GM19035 (cell line): ENCODE results near the gene SERPINA3.
"Not testable (repeated sequence)": the region's sequence is repeated elsewhere in the genome, so short reads cannot be mapped to it uniquely, and the experiment has no call there.

Experiments
- ATAC-seq: cut with Tn5 transposase; IDR thresholded peaks from one replicate; pipeline ENCODE4 v1.9.1; 2021; ENCODE audit not compliant: unreplicated experiment

The SERPINA3 gene

DNA sequence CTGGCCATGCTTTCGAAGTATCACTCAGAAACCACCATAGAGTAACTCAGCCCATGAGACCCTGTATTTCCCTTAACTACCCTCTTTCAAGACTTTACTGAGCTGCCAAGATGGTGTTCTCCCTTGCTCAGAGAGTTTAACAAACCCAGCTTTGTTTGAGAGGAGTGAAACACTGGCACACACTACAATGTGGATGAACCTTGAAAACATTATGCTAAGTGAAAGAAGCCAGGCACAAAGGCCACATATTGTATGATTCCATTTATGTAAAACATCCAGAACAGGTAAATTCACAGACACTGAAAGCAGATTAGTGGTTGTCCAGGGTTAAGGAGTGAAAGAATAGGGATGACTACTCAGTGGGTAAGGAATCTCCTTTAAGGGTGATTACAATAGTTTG lies 18.9 kb downstream of the SERPINA3 start:
- ATAC-seq: no peak

DNA sequence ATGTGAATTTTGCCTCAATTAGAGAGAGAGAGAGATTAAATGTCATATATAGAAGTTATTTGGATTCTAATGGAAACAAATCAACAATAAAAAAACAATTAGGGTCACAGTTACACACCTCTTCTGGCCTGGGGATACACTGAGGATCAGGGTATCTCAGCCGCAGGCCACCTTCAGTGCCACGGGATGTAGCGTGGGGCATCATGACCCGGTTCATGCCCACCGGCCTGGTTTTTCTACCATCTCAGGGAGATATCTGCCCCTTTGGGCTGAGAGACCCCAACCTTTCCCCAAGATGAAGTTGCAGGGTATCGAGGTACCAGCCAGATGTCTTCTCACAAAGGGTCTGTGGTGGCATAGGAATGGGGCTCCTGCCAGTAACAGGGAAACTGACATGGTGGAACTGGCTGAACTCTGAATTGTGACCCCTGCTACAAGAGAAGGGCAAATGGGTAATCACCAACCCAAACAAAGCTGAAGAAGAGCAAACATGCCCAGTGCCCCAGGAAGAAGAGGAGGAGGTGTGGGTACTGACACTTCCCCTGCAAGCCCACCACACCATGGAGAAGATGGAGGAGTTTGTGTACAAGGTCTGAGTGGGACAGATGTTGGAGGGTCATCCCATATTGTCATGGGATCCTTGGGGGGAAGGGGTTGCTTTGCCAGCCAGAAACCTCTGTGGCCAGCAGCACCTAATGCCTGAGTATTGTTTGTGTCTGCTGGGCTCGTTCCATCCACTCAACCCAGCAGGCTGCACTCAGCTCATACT lies 19.5 kb downstream of the SERPINA3 start:
- no peak for ATAC-seq

DNA sequence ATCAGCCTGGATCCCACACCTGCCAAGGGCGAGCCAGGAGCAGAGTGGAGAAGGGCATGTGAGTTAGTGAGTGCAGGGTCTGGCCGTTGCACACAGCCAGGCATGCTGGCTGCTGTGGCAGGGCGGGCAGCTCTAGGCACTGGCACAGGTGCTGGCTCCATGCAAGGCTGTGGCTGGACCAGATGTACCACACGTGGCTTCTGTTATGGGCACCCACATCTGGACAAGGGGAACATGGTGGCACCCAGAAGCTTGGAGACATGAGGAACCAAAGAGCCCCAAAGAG lies 20.1 kb downstream of the SERPINA3 start:
- no peak for ATAC-seq

DNA sequence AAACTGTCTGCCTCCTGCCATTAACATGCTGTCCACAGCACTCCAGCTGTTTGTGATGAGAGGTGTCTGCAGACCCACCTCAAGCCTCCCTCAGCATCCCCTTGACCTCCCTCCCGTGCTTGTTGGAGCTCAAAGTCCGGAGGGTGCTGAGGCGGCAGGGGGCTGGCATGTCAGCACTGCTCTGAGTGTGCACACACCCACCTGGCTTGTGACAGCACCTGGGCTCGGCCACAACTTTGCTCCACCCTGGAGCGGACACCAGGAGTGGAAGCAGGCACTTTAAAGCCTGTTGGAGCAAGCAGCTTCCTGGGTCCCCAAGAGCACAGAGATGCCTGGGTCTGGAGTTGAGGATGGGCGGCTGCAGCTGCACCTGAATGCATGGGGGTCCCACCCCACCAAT lies 20.9 kb downstream of the SERPINA3 start:
- ATAC-seq: no peak

DNA sequence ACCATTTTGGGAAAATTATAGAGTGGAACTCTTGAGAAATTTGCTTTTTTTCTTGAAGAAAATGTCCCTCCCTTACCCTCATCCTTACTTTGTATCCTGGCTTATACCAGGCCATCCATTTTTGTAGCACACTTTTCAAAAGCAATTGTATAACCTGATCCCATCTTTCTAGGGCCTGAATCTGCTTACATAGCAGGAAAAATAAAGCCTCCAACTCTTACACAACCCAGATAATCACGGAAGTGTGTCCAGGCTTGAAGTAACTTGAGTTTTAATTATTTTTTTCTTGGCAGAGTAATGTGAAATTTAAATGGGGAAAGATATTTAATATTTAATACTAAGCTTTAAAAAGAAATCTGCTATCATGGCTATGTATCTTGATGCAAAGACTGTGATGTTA lies 23.0 kb downstream of the SERPINA3 start:
- no peak for ATAC-seq

DNA sequence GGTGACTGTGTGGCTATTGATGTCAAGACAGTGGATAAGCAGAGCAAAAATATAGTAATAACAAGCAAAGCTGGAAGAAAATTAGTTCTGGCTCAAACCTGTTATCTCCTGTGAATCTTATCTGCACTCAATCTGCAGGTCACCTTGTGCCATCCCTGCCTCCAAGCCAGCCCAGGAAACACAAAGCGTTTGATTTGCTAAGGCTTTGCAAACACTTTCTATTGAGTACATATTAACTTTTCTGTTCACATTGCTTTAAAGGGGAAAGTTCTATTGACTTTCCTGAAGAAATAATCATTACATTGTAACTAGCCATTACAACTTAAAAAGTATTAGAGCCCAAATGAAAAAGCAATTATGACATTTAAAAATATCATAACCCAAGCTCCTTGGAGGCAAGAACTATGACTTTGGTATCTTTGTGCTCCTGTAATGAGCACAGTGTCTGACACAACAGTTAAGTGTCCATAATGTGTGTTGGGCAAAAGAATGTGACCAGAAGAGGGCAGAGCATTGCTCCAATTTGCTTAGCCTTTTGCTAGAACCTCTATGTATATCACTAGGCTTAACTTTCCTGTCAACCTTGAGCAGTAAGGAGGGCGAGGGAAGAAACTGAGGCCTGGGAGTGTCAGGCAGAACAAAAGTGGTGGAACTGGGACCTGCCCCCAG lies 24.7 kb downstream of the SERPINA3 start:
- ATAC-seq: no peak

DNA sequence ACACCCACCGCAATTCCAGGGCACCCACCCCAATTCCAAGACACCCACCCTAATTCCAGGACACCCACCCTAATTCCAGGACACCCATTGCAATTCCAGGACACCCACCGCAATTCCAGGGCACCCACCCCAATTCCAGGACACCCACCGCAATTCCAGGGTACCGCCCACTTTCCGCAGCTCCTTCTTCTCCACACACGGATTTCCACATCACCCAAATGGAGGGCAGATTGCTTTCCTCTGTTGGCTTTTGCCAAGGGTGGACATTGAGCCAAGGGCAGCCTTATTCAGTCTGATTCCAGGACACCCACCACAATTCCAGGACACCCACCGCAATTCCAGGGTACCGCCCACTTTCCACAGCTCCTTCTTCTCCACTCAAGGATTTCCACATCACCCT lies 25.6 kb downstream of the SERPINA3 start:
- ATAC-seq: not testable (repeated sequence)

DNA sequence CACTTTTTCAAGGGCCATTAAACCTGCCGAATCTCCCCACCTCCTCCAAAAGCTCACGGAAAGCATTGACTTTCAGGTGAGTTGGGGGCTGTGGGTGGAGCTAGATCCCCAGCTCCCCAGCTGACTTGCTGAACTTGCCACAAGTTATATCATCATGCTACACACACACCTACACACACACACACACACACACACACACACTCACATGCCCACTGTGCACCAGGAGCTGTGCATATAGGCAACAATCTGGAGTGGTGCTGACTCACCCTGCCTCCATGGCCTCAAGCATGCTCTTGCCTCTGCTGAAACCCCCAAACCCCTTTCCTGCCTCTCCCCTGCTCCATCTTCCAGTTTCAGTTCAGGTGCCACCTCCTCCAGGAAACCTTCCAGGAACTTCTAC lies 26.1 kb downstream of the SERPINA3 start:
- ATAC-seq: no peak

DNA sequence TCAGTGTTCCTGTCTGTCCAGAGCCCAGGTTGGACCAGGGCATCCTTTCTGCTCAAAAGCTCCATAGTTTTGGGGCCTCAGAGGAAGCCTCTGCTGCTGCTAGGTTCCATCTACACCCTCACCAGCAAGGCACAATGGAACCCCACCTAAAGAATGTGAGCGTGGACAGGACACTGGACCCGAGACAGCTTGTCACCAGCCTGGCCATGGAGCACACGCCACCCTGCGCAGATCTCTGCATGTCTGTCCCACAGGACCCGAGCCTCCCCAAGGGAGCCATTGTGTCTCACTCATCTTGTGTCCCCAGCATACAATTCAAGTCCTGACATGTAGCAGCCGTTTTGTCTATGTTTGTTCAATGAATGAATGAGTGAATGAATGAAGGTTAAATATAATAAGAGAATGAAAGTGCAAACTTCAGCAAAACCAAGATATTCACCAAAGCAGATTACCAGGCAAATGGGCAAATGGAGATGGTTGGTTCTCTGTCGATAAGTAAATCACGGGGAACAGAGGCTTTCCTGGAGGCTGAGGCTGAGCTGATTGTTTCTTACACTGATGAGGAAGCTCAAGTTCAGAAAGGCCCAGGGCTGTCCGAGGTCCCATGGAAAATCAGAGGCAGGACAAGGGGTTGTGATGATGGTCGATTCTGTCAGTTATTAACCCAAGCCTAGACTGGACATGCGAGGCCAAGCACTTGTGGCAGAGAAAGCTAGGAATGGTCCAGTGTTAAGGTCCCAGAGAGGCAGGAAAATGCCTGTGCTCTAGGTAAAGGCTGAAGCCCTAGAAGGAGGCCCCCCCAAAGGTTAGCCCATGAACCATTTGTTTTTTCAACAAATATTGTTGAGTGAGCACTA lies 27.0 kb downstream of the SERPINA3 start:
- no peak for ATAC-seq

DNA sequence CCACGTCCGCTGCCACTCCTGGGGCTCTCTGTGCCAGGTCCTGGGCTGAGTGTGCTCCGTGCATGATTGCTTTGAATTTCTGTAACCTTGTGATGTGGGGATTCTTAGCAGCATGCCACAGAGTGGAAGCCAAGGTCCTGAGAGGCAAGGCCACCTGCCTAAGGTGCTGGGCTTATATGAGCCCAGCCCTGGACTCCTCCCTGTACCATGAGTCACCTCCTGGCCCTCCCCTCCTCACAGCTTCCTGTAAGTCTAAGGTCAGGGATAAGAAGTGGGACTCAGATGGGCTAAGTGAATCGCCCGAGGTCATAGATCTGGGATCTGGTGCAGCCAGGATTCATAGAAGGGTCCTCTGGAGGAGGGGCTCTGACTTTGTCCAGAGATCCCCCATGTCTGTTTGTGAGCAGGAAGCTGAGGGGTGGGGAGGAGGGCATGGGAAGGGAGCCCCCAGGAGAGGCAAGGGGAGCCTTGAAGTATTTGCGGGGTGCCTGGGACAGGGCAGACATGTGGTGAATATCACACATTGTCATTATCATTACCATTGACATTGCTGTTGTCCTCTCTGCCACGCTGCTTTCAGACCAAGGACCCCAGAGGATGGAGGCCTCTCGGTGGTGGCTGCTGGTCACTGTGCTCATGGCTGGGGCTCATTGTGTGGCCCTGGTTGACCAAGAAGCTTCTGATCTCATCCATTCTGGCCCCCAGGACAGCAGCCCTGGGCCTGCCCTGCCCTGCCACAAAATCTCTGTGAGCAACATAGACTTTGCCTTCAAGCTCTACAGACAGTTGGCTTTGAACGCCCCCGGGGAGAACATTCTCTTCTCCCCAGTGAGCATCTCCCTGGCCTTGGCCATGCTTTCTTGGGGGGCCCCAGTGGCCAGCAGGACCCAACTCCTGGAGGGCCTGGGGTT lies 28.8 kb downstream of the SERPINA3 start:
- no peak for ATAC-seq

DNA sequence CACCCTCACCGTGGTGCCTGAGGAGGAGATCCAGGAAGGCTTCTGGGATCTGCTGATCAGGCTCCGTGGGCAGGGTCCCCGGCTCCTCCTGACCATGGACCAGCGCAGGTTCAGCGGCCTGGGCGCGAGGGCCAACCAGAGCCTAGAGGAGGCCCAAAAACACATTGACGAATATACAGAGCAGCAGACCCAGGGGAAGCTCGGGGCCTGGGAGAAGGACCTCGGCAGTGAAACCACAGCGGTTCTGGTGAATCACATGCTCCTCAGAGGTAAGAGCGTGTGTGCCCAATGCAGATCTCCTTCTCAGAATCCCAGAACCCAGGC lies 29.4 kb downstream of the SERPINA3 start:
- no peak for ATAC-seq

DNA sequence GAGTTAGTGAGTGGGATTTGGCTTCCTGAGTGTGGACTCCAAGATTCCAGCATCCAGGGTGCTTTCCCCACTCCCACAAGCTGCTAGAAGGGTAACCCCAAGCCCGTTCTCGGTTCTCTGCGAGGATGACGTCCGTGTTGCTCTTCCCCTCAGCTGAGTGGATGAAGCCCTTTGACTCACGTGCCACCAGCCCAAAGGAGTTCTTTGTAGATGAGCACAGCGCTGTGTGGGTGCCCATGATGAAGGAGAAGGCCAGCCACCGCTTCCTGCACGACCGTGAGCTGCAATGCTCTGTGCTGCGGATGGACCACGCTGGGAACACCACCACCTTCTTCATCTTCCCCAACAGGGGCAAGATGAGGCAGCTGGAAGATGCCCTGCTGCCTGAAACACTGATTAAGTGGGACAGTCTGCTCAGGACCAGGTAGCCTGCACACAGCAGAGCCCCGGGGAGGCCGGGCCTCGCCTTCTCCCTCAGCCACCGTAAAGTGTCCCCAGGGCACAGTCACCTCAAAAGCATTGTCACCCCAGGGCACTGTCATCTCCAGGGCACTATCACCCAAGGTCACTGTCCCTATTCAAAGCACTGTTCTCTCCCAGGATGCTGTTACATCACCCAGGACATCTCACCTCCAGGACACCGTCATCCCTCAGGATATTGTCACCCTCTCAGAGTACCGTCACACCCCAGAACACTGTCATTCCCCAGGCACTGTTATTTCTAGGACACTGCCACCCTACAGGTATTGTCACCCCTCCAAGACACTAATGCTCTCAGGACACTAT lies 31.3 kb downstream of the SERPINA3 start:
- ATAC-seq: no peak

DNA sequence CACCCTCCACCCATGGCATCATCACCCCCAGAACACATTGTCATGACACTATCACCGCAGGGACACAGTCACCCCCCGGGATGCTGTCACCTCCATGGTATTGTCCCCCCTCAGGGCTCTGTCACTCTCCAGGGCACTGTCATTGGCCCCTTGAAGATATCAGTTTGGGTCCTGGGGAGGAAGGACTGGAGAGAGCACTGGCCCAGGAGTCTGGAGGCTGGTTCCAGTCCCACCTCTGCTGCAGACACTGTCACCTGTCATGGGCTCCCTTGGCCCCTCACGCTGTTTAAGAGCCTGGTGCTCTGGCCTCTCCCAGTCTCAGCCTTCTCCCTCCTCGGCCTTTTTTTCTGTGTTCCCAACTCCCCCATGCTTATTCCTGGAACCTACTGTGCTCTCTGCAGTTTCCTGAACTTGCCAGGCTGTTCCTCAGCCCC lies 31.9 kb downstream of the SERPINA3 start:
- ATAC-seq: no peak

DNA sequence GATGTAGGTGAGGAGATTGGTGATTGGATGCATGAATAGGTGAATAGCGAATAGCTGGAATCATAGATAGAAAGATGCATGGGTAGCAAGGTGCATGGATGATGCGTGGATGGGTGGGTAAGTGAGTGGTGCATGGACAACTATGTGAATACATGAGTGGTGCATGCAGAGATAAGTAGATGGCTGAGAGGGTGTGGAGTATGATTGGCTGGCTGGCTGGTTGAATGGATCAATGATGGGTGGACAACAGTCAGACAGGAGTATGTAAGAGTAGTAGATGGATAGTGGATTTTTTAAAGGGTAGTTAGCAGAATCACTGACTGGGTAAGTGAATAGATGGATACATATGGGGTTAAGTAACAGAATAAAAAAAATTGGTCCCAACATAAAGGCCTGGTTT lies 33.9 kb downstream of the SERPINA3 start:
- no peak for ATAC-seq

DNA sequence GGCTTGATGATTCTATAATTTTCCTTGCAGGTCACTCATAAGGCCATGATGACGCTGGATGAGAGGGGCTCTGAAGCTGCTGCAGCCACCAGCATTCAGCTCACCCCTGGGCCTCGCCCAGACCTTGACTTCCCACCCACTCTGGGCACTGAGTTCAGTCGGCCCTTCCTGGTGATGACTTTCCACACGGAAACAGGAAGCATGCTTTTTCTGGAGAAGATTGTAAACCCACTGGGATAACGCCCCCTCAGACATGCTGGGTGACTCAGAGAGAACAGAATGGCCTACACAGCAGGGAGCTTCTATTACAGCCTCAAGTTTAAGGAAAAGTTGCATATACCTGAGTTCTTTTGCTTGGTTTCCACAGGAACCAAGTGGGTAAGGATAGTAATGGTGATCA lies 34.3 kb downstream of the SERPINA3 start:
- no peak for ATAC-seq

DNA sequence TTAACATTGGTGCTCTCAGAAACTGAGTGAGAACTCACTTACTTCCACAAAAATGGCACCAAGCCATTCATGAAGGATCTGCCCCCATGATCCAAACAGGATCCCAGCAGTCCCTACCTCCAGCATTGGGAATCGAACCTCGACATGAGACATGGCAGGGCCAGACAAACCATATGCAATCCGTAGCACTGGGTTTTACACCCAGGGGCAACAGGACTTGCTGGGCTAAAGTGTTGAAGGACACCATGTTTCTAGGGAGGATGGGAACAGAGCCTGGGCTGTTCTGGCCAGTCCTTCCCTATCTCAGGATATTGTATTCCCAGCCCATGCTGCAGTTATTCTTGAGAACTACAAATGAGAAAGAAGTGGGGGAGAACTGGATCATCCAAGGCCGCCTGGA lies 36.6 kb downstream of the SERPINA3 start:
- no peak for ATAC-seq

DNA sequence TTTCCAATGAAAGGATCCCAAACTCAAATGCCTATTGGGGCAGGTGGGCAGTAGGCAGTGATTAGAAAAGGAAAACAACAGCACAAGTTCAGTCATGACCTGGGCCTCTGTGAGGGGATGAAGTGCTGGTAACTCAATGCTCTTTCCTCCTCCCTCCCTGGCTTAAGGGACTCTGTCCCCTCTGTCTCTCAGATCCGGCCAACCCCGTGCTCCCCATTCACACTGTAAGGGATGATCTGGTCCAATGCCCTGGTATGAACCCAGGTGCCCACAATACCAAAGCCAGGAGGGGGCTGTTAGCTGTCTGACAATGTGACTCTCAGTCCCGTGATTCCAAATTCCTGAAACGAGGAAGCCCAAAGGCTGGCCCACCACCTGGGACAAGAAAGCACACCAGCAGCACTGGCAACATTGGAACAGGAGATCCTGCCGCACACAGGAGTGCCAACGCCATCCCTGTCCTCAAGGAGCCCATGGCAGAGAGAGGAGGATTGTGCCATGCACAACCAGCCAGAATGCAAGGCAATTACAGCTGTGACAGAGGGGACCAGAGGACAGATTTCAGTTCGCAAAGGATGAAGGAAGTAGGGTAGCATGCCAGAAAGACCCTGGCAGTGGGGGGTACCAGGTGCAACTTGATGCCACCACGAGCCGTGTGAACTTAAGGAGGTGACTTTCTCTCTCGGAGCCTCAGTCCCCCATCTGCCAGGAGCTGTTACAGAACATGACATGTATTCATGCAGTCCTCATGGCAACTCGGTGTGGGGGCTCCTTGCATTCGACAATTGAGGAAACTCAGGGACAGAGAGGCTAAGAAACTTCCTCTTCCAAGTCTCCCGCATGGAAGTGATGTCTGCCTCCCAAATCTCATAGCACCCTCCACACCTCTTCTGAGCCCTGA lies 37.6 kb downstream of the SERPINA3 start:
- ATAC-seq: no peak

DNA sequence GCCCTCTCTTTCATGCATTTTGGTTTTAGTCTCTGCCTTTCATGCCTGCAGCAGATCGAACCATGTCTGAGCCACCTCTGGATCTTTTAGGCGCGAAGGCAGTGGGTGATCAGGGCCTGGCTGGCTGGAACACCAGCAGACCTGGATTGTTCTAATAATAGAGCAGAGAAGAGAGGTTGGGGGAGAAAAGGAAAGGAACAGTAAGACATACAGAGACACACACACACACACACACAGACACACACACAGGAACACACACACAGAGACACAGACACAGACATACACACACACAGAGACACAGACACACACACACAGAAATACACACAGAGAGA lies 38.2 kb downstream of the SERPINA3 start:
- no peak for ATAC-seq
